Neural crest cell (in vitro differentiated cells): ENCODE data around the gene EYA3. TPM values are rescaled to one million over a fixed set of nuclear protein-coding genes. Genes with fewer than 3 reads are reported as not detected.

ENCODE experiments used
- DNase-seq: peaks from one replicate; pipeline ENCODE4 v3.0.0; 2021; ENCODE audit warnings: low read depth, mixed read lengths, low spot score
- H3K27ac Mint-ChIP-seq: one replicate; pipeline ENCODE4 v1.8.0; 2021; ENCODE audit warnings: mild to moderate bottlenecking, mixed read lengths; ENCODE audit not compliant: unreplicated experiment
- H3K27me3 Mint-ChIP-seq: 2 replicates; pipeline ENCODE4 v1.8.0; 2021; ENCODE audit warnings: low read depth, mild to moderate bottlenecking, mixed read lengths
- H3K36me3 Mint-ChIP-seq: 2 replicates; pipeline ENCODE4 v1.8.0; 2021; ENCODE audit warnings: low read depth, mild to moderate bottlenecking, mixed read lengths
- H3K4me1 Mint-ChIP-seq: 2 replicates; pipeline ENCODE4 v1.8.0; 2021; ENCODE audit warnings: mixed read lengths
- H3K4me3 Mint-ChIP-seq: one replicate; pipeline ENCODE4 v1.8.0; 2021; ENCODE audit warnings: mild to moderate bottlenecking, mixed read lengths
- H3K9me3 Mint-ChIP-seq: 2 replicates; pipeline ENCODE4 v1.8.0; 2021; ENCODE audit warnings: mixed read lengths
- total RNA-seq: library from RNA; stranded (reverse); gene quantifications from 2 replicates; pipeline ENCODE4 v1.2.1, GENCODE V29; 2021
- TF ChIP-seq, protein P1 (sequence below): fragments of 200-600 bp; sonication (generic); conservative IDR thresholded peaks from 2 replicates; pipeline ENCODE4 v1.5.0; 2021; ENCODE audit warnings: antibody characterized with exemption, mild to moderate bottlenecking

Gene EYA3
- total RNA-seq, 1 donor from 2014 or later: 35.9 TPM

DNA sequence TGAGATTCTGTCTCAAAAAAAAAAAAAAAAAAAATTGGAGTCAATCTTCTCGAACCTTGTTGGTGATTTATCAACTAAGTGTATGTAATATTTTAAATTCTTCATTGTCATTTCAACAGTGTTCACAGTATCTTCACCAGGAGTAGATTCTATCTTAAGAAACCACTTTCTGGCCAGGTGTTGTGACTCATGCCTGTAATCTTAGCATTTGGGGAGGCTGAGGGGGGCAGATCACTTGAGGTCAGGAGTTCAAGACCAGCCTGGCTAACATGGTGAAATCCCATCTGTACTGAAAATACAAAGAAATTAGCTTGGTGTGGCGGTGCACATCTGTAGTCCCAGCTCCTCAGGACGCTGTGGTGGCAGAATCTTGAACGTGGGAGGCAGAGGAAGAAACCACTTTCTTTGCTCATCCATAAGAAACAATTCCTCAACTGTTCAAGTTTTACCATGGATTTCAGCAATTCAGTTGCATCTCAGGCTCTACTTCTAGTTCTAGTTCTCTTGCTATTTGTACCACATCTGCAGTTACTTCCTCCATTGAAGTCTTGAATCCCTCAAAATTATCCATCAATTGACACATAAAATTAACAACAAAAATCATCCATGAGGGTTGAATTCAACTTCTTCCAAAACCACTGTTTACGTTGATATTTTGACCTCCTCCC is 30.4 kb upstream of the EYA3 start:
- Mint-ChIP-seq H3K4me1 (peaks cover 4% of the 10 kb centered on the region), H3K36me3 (no peaks in the 10 kb centered on the region), H3K9me3 (no peaks in the 10 kb centered on the region), H3K27me3 (no peaks in the 10 kb centered on the region), H3K27ac (no peak overlapping the region), H3K4me3 (no peak overlapping the region)
- DNase-seq: no peak
- TF ChIP-seq, protein P1, sequence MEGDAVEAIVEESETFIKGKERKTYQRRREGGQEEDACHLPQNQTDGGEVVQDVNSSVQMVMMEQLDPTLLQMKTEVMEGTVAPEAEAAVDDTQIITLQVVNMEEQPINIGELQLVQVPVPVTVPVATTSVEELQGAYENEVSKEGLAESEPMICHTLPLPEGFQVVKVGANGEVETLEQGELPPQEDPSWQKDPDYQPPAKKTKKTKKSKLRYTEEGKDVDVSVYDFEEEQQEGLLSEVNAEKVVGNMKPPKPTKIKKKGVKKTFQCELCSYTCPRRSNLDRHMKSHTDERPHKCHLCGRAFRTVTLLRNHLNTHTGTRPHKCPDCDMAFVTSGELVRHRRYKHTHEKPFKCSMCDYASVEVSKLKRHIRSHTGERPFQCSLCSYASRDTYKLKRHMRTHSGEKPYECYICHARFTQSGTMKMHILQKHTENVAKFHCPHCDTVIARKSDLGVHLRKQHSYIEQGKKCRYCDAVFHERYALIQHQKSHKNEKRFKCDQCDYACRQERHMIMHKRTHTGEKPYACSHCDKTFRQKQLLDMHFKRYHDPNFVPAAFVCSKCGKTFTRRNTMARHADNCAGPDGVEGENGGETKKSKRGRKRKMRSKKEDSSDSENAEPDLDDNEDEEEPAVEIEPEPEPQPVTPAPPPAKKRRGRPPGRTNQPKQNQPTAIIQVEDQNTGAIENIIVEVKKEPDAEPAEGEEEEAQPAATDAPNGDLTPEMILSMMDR: no peak

- Mint-ChIP-seq H3K27ac (no peak overlapping the region), H3K27me3 (peaks cover 2% of the 10 kb centered on the region), H3K36me3 (no peaks in the 10 kb centered on the region), H3K9me3 (peaks cover 3% of the 10 kb centered on the region), H3K4me1 (no peaks in the 10 kb centered on the region), H3K4me3 (no peak overlapping the region)
- no peak for DNase-seq
- TF ChIP-seq, protein P1: no peak
These were observed 26.9 kb upstream of the EYA3 start for GRCh38 chr1:28115267-28115666.

DNA sequence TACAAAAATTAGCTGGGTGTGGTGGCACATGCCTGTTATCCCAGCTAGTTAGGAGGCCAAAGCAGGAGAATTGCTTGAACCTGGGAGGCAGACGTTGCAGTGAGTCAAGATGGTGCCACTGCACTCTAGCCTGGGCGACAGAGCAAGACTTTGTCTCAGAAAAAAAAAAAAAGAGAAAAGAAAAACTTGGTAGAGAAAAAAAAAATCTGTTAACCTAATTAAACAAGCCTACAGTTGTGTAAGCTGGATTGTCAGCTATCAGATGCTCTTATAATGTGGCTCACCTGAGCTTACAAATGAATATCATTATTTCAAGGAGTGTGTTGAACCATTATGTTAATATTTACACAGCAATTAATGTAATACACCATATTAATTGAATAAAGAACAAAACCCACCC is 26.4 kb upstream of the EYA3 start:
- H3K27ac Mint-ChIP-seq: no peak overlapping the region
- DNase-seq: no peak
- peaks cover 2% of the 10 kb centered on the region for H3K27me3 Mint-ChIP-seq
- H3K4me1 Mint-ChIP-seq: no peaks in the 10 kb centered on the region
- TF ChIP-seq, protein P1: no peak
- H3K36me3 Mint-ChIP-seq: no peaks in the 10 kb centered on the region
- no peak overlapping the region for H3K4me3 Mint-ChIP-seq
- H3K9me3 Mint-ChIP-seq: peaks cover 3% of the 10 kb centered on the region

DNA sequence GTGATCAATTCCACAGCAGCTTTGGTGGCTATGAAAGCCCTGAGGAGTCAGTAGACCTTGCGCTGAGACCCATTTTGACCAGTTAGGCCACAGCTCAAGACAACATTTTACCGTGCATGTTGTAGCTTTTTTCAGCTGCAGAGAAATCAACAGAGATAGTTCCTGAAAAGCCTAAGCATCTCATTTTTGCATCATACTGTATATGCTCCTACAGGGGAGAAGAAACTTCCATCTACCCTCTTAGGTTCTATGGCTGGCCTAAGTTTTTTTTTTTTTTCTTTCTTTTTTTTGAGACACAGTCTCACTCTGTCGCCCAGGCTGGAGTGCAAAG is 24.8 kb upstream of the EYA3 start:
- TF ChIP-seq, protein P1: no peak
- Mint-ChIP-seq H3K27ac (no peak overlapping the region), H3K9me3 (peaks cover 3% of the 10 kb centered on the region), H3K4me1 (no peaks in the 10 kb centered on the region), H3K36me3 (no peaks in the 10 kb centered on the region), H3K27me3 (peaks cover 2% of the 10 kb centered on the region), H3K4me3 (no peak overlapping the region)
- DNase-seq: no peak

GRCh38 chr1:28112388-28113241 is 24.2 kb upstream of the EYA3 start:
- Mint-ChIP-seq H3K4me1 (no peaks in the 10 kb centered on the region), H3K27me3 (peaks cover 2% of the 10 kb centered on the region), H3K27ac (no peak overlapping the region), H3K36me3 (no peaks in the 10 kb centered on the region), H3K9me3 (peaks cover 3% of the 10 kb centered on the region), H3K4me3 (no peak overlapping the region)
- no peak for DNase-seq
- TF ChIP-seq, protein P1: no peak
